NCI-H187 treated with DMSO at 0.1 percent for 48 hours (cell line): ENCODE data around the gene LRRC4C.

Experiments
- DNase-seq: peaks from one replicate; lab custom pipeline; 2025; lab: John Stamatoyannopoulos, UW

Gene LRRC4C

GRCh38 chr11:41323446-41323845 is 136.0 kb downstream of the LRRC4C start:
- no peak for DNase-seq

GRCh38 chr11:41320653-41321052 is 138.8 kb downstream of the LRRC4C start:
- no peak for DNase-seq

GRCh38 chr11:41320238-41320637 is 139.2 kb downstream of the LRRC4C start:
- DNase-seq, result no peak

DNA sequence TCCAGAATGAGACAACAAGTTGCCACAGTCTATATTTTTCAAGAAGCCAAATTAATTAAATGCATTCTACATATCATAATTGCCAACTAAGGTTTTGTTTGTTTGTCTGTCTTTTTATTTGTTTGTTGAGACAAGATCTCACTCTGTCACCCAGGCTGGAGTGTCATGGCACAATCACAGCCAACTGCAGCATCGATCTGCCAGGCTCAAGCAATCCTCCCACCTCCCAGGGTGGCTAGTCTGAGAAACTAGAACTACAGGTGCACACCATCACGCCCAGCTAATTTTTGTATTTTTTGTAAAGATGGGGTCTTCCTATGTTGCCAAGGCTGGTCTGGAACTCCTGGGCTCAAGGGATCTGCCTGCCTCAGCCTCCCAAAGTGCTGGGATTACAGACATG is 140.0 kb downstream of the LRRC4C start:
- DNase-seq, result no peak

GRCh38 chr11:41316751-41317150 is 142.7 kb downstream of the LRRC4C start:
- DNase-seq, result no peak

DNA sequence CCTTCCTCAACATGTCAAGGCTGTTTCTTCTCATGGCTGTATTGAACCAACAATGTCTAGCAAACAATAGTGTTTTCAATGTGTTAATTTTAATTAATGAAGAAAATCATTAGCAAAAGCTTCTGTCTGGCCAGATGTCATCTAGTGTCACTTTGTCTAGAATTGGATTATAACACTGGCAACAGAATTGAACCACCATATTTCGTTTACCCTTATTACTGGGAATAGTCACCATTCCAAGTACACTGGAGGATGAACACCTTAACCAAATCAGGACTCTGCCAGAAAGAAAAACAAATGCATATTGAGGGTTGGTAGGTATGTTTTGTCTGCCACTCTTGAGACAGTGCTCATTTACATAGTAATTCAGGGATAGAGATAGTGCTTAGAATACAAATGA is 146.2 kb downstream of the LRRC4C start:
- no peak for DNase-seq

GRCh38 chr11:41309716-41310115 is 149.7 kb downstream of the LRRC4C start:
- DNase-seq, result no peak

GRCh38 chr11:41309111-41309522 is 150.3 kb downstream of the LRRC4C start:
- no peak for DNase-seq

DNA sequence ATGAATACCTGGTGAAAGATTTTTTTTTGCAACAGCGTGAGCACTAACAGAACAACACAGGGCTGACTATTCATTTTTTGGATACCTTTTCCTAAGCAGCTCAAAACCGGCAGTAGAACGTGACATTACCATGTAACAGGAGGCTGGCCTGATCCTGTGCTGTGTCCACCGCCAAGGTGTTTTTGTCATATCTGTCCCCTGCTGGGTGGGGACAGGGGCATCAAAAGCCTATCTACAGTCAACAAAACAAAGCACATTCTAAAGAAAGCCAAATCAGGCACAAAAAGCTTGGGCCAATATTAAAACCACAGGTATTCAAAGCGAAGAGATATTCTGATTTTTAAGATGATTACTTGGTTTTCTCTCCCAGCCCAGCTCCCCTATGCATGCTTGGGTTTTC is 151.2 kb downstream of the LRRC4C start:
- no peak for DNase-seq

- no peak for DNase-seq
Measured at GRCh38 chr11:41307296-41308080, 152.0 kb downstream of the LRRC4C start.

DNA sequence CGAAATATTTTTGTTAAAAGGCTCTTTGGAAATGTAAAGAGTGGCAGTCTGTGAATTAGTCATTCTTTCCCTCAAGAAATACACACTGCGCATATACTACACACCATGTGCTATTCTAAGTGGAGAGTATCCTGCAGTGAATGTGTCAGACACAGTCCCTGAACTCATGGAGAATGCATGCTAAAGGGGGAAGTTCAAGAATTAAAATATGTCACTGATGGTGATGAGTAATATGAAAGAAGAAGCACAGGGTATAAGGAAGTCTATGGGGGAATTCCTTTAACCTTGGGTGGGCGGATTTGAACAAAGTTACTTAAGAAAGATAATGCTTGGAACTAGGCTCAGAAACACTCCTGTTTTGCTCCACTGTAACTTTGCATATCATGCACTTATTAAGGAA is 153.0 kb downstream of the LRRC4C start:
- DNase-seq, result no peak

DNA sequence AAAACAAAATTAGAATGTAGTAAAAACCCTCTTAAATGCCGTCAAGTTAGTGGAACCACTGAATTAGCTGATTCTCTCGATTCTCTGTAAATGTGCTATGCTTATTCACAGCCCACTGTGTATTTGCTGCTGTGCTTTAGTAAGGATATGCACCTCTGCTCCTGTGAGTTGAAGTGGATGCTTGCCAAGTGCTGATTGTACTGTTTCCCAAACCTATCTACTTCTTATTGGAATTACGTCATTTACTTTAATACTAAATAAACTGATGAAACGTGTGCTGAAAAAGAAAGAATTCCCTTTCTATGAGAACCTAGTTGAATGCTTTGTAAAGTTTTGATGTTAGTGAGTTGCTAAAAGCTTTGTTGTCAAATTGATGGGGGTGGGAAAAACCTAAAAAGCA is 158.4 kb downstream of the LRRC4C start:
- no peak for DNase-seq

GRCh38 chr11:41289408-41289807 is 170.0 kb downstream of the LRRC4C start:
- no peak for DNase-seq

DNA sequence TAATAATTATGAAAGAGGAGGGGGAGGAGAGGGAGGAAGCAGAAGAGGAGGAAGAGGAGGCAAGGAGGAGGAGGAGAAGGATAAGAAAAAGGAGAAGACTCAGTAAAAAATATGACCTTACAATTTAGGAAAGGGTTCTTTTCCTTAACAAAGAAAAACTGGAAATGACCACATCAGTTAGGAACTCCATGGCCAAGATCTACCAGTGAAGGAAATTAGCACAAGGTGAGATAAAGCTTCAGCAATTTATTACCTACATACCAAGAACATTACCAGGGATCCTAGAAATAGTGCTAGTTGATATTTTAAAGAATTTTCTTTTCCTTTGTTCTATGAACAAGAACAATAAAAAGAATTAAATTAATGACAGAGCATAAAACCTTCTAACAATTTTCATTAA is 172.7 kb downstream of the LRRC4C start:
- no peak for DNase-seq

GRCh38 chr11:41284354-41284753 is 175.1 kb downstream of the LRRC4C start:
- DNase-seq, result no peak

GRCh38 chr11:41283191-41283930 is 176.1 kb downstream of the LRRC4C start:
- no peak for DNase-seq

DNA sequence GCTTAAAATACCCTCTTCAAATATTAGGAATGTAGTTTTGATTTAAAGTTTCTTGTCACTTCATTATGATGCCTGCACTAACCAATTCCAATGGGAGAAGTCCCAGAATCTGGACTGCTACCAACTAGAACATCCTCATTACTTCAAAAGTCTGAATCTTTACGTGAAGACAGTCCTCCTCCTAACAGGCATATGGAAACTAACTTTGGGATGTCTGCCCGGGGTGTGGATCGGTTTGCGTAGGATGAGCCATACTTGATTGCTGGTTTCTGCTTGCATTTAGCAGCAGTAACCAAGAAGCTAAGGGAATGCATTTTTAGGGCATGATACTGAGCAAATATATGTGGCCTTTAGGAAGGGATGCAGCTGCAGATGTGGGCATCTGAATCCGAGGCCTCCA is 177.1 kb downstream of the LRRC4C start:
- DNase-seq, result no peak

GRCh38 chr11:41281131-41281742 is 178.2 kb downstream of the LRRC4C start:
- DNase-seq, result no peak

- no peak for DNase-seq
Measured at GRCh38 chr11:41274831-41275230, 184.6 kb downstream of the LRRC4C start.

DNA sequence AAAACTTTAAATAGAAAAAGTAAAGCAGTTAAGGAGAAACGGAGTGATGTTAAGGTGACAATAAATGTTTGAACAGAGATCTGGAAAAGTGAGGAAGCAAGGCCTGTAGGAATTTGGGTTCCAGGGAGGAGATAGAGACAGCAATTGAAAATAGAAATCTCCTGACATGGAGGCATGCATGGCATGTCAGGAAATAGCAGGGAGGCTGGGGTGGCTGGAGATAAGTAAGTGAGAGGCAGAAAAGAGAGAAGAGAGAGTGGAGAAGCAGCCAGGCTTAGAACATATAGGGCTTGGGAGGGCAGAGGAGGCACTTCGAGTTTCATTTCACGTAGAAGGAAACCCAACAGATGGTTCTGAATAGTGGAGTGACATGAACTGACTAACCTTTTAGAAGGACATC is 185.5 kb downstream of the LRRC4C start:
- no peak for DNase-seq

GRCh38 chr11:41267451-41267850 is 192.0 kb downstream of the LRRC4C start:
- no peak for DNase-seq

- DNase-seq, result no peak
Measured at GRCh38 chr11:41256041-41256440, 203.4 kb downstream of the LRRC4C start.

DNA sequence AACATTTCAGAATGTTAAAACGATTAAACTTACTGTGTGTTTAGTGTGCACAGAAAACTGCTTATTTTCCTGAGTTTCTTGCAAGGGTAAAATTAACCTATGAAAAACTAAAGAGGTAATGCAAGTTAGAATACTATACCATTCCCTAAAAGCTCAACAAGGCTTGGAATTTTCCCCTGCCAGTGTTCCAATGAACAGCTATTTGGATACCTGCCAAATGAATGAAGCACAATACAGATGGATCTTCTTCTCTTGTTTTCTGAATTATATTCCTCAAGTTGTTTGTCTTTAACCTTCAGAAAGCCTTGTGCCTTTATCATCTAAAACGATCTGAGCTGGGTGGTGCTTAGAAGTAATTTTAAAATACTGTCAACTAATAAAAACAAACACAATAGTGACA is 204.5 kb downstream of the LRRC4C start:
- DNase-seq, result no peak
